PC-3 (cell line): Measurements from ENCODE around the gene FZD4.

Source experiments
- EZH2 ChIP-seq: fragments of 300-600 bp; sonication (generic); IDR thresholded peaks from one replicate; pipeline ENCODE4 v1.6.1; 2017; ENCODE audit warnings: antibody characterized with exemption, mild to moderate bottlenecking, low read length; ENCODE audit not compliant: unreplicated experiment
- TF ChIP-seq, protein P1 (sequence below): fragments of 300-600 bp; sonication (generic); conservative IDR thresholded peaks from 2 replicates; pipeline ENCODE4 v1.5.1; 2017; ENCODE audit warnings: antibody characterized with exemption, low read depth, mild to moderate bottlenecking, low read length

DNA sequence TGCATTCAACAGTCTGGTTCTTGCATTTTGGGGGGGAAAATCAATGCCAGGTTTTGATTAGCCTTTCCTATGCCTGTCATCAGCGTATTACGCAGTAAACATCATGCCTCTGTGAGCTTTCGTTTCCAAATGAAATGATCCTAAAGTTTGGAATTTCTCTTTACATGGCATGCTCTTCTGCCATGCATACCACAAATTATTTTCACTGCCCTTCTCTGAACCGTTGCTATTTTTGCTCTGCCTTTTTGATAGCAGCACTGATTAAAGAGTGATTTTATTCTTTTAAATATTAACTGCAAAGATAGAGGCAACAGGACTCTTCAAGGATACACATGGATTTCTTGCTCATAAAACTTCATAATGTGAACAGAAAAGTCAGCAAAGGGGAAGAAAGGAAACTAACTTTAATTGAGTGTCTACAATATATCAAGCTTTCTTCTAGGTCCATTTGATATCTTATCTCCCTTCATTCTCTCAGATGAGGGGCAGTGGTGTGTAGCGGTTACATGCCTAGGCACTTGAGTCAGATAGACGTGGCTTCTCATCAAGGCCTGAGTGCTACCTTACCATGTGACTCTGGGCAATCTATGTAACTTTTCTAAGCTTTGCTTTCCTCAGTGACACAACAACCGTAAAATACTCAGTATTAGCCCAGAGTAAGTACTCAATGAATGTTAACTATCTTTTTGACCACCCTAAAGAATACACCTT is 25.0 kb upstream of the FZD4 start:
- TF ChIP-seq, protein P1, sequence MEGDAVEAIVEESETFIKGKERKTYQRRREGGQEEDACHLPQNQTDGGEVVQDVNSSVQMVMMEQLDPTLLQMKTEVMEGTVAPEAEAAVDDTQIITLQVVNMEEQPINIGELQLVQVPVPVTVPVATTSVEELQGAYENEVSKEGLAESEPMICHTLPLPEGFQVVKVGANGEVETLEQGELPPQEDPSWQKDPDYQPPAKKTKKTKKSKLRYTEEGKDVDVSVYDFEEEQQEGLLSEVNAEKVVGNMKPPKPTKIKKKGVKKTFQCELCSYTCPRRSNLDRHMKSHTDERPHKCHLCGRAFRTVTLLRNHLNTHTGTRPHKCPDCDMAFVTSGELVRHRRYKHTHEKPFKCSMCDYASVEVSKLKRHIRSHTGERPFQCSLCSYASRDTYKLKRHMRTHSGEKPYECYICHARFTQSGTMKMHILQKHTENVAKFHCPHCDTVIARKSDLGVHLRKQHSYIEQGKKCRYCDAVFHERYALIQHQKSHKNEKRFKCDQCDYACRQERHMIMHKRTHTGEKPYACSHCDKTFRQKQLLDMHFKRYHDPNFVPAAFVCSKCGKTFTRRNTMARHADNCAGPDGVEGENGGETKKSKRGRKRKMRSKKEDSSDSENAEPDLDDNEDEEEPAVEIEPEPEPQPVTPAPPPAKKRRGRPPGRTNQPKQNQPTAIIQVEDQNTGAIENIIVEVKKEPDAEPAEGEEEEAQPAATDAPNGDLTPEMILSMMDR, result no peak
- TF ChIP-seq EZH2, result no peak
